Activated CD8-positive, alpha-beta T cell treated with anti-CD3 and anti-CD28 coated beads for 36 hours (primary cell): ENCODE data around the gene CXCL12. TPM values are rescaled to one million over a fixed set of nuclear protein-coding genes. Genes with fewer than 3 reads are reported as not detected.

Experiments used
- ATAC-seq: fragments of 200-7000 bp; cut with Tn5 transposase; one replicate; pipeline ENCODE4 v1.10.0; 2021; ENCODE audit warnings: mild to moderate bottlenecking, moderate library complexity
- CTCF ChIA-PET: fragments of 350-600 bp; sonication (Branson Sonifier 250); formaldehyde crosslinking; loops from one replicate; lab custom pipeline; 2021; ENCODE audit warnings: antibody characterized with exemption; lab: Charles Lee
- POLR2A ChIA-PET: fragments of 350-600 bp; sonication (Branson Sonifier 250); formaldehyde crosslinking; loops from one replicate; lab custom pipeline; 2021; ENCODE audit warnings: antibody characterized with exemption; lab: Charles Lee
- DNase-seq: peaks from one replicate; pipeline ENCODE4 v3.0.0-alpha.2; 2020
- H3K27ac Mint-ChIP-seq: one replicate; pipeline ENCODE4 v1.8.0; 2021; ENCODE audit warnings: mild to moderate bottlenecking, mixed read lengths
- H3K27me3 Mint-ChIP-seq: one replicate; pipeline ENCODE4 v1.8.0; 2021; ENCODE audit warnings: mixed read lengths
- H3K36me3 Mint-ChIP-seq: one replicate; pipeline ENCODE4 v1.8.0; 2021; ENCODE audit warnings: low read depth, mixed read lengths
- H3K4me1 Mint-ChIP-seq: one replicate; pipeline ENCODE4 v1.8.0; 2021; ENCODE audit warnings: low read depth, mixed read lengths
- H3K4me3 Mint-ChIP-seq: one replicate; pipeline ENCODE4 v1.8.0; 2021; ENCODE audit warnings: mild to moderate bottlenecking, moderate library complexity, mixed read lengths
- H3K9me3 Mint-ChIP-seq: one replicate; pipeline ENCODE4 v1.8.0; 2021; ENCODE audit warnings: mixed read lengths
- intact Hi-C: fragments of 100-400 bp; cut with micrococcal nuclease; formaldehyde crosslinking; loops from one replicate; pipeline ENCODE4 v1.10.0; 2022
- total RNA-seq, 2 experiments: library from RNA; stranded (reverse); gene quantifications; one replicate each; pipeline ENCODE4 v1.2.3, GENCODE V29; 2021
- TF ChIP-seq, protein P1 (sequence below): fragments of 200-600 bp; IDR thresholded peaks from one replicate; pipeline ENCODE4 v1.8.0; 2022; ENCODE audit warnings: antibody characterized with exemption, mild to moderate bottlenecking

The CXCL12 gene
- total RNA-seq, 2 experiments from 2014 or later, result not detected

DNA sequence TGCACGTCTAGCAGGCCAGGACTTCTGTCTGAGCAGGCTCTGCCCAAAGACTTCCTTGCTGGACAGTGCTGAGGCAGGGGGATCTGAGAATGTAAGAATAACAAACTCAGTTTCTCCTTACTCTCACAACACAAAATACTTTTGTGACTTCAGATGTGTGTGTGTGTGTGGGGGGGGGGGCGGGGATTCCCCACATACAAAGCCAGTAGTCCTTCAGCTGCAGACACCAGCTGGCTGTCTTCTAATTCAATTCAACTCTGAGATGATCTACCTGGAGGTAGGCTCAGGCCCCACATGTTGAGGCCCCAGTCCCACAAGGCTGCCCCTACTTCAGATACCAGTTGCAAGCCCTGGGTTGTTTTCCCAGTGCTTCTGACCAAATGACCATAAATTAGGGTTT, 4.7 kb upstream of the CXCL12 start:
- TF ChIP-seq, protein P1, sequence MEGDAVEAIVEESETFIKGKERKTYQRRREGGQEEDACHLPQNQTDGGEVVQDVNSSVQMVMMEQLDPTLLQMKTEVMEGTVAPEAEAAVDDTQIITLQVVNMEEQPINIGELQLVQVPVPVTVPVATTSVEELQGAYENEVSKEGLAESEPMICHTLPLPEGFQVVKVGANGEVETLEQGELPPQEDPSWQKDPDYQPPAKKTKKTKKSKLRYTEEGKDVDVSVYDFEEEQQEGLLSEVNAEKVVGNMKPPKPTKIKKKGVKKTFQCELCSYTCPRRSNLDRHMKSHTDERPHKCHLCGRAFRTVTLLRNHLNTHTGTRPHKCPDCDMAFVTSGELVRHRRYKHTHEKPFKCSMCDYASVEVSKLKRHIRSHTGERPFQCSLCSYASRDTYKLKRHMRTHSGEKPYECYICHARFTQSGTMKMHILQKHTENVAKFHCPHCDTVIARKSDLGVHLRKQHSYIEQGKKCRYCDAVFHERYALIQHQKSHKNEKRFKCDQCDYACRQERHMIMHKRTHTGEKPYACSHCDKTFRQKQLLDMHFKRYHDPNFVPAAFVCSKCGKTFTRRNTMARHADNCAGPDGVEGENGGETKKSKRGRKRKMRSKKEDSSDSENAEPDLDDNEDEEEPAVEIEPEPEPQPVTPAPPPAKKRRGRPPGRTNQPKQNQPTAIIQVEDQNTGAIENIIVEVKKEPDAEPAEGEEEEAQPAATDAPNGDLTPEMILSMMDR, result no peak
- Mint-ChIP-seq H3K9me3 (no peaks in the 10 kb centered on the region), H3K4me1 (peaks cover 2% of the 10 kb centered on the region), H3K27me3 (peaks cover 17% of the 10 kb centered on the region), H3K27ac (no peak overlapping the region), H3K4me3 (no peak overlapping the region), H3K36me3 (no peaks in the 10 kb centered on the region)
- no peak for DNase-seq
- intact Hi-C loops, result loop anchor here (5.0 kb wide), 1 partner anchor 717 kb away; no protein-coding TSS in a partner anchor
- ChIA-PET CTCF (interaction anchor here (0.7 to 1.4 kb wide), 2 partner anchors 50 to 700 kb away, joined by 3 to 4 read pairs; no protein-coding TSS in a partner anchor), POLR2A (no interaction called here)
- no peak for ATAC-seq

DNA sequence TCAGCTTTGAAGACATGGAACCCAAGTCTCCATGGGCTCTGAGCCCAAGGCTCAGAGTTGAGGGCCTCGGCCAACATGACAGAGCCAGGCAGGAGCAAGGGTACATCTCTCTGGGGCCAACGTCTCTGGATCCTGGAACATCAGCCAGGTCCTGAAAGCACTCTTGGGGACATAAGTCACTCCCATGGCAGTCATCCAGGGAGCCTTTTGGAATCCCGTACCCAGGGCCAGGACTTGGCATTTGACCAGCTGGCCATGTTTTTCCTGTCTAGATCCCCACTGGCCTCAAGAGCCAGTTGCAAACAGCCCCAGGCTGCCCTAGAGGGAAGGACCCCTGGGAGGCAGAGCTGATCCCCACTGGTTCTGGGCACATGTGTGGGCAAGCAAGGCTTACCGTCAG, 4.3 kb upstream of the CXCL12 start:
- H3K27me3 Mint-ChIP-seq, result peaks cover 16% of the 10 kb centered on the region
- CTCF ChIA-PET, result interaction anchor here (1.4 kb wide), 1 partner anchor 699 kb away, joined by 4 read pairs; no protein-coding TSS in a partner anchor
- no peaks in the 10 kb centered on the region for H3K9me3 Mint-ChIP-seq
- TF ChIP-seq, protein P1, result no peak
- no peak for ATAC-seq
- H3K4me3 Mint-ChIP-seq, result no peak overlapping the region
- intact Hi-C loops, result loop anchor here (5.0 kb wide), 1 partner anchor 717 kb away; no protein-coding TSS in a partner anchor
- H3K4me1 Mint-ChIP-seq, result peaks cover 2% of the 10 kb centered on the region
- POLR2A ChIA-PET, result no interaction called here
- H3K27ac Mint-ChIP-seq, result no peak overlapping the region
- H3K36me3 Mint-ChIP-seq, result no peaks in the 10 kb centered on the region
- no peak for DNase-seq

DNA sequence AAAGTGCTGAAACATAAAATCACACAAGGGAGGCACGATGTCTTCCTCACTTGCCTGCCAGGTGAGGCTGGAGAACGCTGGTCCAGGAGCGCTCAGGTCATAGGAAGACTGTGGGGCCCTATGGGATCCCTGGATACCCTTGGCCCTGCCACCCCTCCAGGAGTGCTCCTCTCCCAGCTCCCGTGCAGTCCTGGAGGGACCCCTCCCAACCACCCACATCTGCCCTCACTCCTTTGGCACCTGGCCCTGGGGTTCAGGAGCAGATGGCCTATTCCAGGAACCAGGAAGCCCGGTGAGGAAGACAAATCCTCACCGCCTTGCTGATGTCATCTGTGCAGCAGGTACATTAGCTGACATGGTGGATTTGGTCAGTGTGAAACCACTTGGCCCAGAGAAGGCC, 3.7 kb upstream of the CXCL12 start:
- Mint-ChIP-seq H3K27ac (no peak overlapping the region), H3K9me3 (no peaks in the 10 kb centered on the region), H3K4me1 (peaks cover 2% of the 10 kb centered on the region), H3K36me3 (no peaks in the 10 kb centered on the region), H3K4me3 (no peak overlapping the region), H3K27me3 (peaks cover 20% of the 10 kb centered on the region)
- TF ChIP-seq, protein P1, result no peak
- DNase-seq, result no peak
- CTCF ChIA-PET, result no interaction called here
- intact Hi-C loops, result loop anchor here (5.0 kb wide), 1 partner anchor 716 kb away; no protein-coding TSS in a partner anchor
- POLR2A ChIA-PET, result no interaction called here
- no peak for ATAC-seq

DNA sequence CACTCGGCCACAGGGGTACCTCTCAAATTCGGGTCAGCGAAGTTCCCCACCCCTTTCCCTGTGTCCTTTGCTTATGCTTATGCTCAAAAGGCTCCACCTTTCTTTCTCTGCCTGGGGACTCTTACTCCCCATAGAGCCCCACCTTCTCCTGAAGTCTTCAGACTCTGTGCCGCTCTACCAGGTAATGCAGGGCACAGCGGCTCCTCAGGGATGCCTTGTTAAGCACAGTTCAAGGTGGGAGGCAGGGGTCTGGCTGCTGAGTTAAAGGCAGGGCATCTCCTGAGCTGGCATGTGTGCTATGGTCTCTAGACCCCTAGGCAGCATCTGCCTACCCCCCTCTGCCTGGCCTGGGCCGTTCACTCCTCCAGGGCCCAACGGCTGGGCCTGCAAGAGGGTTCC, 3.0 kb upstream of the CXCL12 start:
- DNase-seq, result no peak
- Mint-ChIP-seq H3K36me3 (no peaks in the 10 kb centered on the region), H3K27me3 (peaks cover 28% of the 10 kb centered on the region), H3K4me1 (peaks cover 2% of the 10 kb centered on the region), H3K4me3 (no peak overlapping the region), H3K27ac (no peak overlapping the region), H3K9me3 (no peaks in the 10 kb centered on the region)
- CTCF ChIA-PET, result interaction anchor here (1.3 kb wide), 1 partner anchor 10 kb away, joined by 3 read pairs; no protein-coding TSS in a partner anchor
- TF ChIP-seq, protein P1, result no peak
- POLR2A ChIA-PET, result no interaction called here
- intact Hi-C loops, result loop anchor here (5.0 kb wide), 1 partner anchor 716 kb away; no protein-coding TSS in a partner anchor
- no peak for ATAC-seq

DNA sequence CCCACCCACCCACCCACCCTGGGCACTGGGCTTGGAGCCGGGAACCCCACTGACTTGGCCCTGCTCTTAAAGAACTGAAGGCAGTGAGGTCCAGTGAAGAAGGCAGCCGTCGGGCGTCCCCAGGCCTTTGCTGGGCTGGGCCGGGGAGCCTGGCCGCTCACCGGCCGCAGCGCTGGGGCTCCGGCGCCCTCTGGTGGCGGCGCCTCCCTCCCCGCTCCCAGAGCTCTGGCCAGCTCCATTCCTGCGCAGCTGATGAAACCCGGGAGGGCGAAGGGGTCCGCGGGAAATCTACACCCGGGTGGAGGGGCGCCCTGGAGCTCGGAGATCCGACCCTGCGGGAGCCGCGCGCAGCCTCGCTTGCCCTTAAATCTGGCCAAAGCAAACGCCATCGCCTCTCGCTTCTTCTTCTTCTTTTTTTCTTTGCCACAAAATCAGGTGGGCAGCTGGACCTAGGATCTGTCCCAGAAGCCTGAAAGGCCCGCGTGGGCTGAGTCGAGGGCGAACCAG, 1.7 kb upstream of the CXCL12 start:
- no peaks in the 10 kb centered on the region for H3K36me3 Mint-ChIP-seq
- no peak overlapping the region for H3K4me3 Mint-ChIP-seq
- intact Hi-C loops, result loop anchor here (5.0 kb wide), 1 partner anchor 714 kb away; no protein-coding TSS in a partner anchor
- H3K9me3 Mint-ChIP-seq, result no peaks in the 10 kb centered on the region
- peaks cover 2% of the 10 kb centered on the region for H3K4me1 Mint-ChIP-seq
- peak; percentile 53 for ATAC-seq
- H3K27me3 Mint-ChIP-seq, result peaks cover 31% of the 10 kb centered on the region
- no peak overlapping the region for H3K27ac Mint-ChIP-seq
- ChIA-PET POLR2A (no interaction called here), CTCF (interaction anchor here (0.6 to 2.1 kb wide), 14 partner anchors 9 to 716 kb away, joined by 3 to 14 read pairs (median 3); no protein-coding TSS in a partner anchor)
- TF ChIP-seq, protein P1, result peak; percentile 71
- DNase-seq, result peak; percentile 41
